Measurements from ENCODE around the gene C4A.

DNA sequence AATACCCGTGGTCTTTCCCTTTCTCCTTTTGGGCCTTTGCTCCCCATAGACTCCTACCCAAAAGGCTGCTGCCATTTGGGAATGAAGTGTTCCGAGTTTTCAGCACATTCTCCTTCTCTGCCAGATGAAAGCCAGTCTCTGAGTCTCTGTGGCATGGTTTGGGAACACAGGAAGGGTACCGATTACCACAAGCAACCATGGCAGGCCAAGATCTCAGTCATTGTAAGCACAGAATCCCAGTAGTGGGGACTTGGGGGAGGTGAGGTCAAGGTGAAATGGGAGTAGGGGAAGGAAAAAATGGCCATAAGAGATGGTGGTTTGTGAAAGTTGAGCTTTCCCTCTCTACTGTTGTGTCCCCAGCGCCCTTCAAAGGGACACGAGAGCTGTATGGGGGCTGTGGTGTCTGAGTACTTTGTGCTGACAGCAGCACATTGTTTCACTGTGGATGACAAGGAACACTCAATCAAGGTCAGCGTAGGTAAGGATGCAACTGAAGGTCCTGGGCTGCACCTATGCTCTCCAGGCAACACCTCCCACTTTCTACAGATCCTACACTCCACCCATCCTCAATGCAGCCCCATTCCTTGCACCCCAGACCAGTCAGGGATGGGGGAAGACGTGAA is 31.8 kb upstream of the C4A start:
- TF ChIP-seq, protein P1, sequence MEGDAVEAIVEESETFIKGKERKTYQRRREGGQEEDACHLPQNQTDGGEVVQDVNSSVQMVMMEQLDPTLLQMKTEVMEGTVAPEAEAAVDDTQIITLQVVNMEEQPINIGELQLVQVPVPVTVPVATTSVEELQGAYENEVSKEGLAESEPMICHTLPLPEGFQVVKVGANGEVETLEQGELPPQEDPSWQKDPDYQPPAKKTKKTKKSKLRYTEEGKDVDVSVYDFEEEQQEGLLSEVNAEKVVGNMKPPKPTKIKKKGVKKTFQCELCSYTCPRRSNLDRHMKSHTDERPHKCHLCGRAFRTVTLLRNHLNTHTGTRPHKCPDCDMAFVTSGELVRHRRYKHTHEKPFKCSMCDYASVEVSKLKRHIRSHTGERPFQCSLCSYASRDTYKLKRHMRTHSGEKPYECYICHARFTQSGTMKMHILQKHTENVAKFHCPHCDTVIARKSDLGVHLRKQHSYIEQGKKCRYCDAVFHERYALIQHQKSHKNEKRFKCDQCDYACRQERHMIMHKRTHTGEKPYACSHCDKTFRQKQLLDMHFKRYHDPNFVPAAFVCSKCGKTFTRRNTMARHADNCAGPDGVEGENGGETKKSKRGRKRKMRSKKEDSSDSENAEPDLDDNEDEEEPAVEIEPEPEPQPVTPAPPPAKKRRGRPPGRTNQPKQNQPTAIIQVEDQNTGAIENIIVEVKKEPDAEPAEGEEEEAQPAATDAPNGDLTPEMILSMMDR (conservative IDR thresholded peaks at IDR 0.05; ENCODE audit: low read depth, low read length) = no peak
- TF ChIP-seq EZH2 (IDR thresholded peaks at IDR 0.05; ENCODE audit: low read length, unreplicated experiment) = no peak
